Measurements from ENCODE around the gene RALA. TPM values are rescaled to one million over a fixed set of nuclear protein-coding genes. Genes with fewer than 3 reads are reported as not detected.

The RALA gene
- total and polyA plus RNA-seq, 2 of the 13 experiments (the other 11 are each of a cell fraction or from before 2014, with no cell fraction given): 11.8 to 19.5 TPM

- no peak overlapping the region for H3K4me2 ChIP-seq (ENCODE audit: low read depth, low read length)
- intact Hi-C loops (cut with micrococcal nuclease; ENCODE audit: unreplicated experiment) (no loop called here), in situ Hi-C loops (cut with HindIII; ENCODE audit: extremely low pct_ligation_motif_present, low pct_unique_long_range_greater_than_20kb) (no loop called here)
- H2AFZ ChIP-seq (ENCODE audit: low read length): no peak overlapping the region
- ATAC-seq: no peak
- no peak for FAIRE-seq
- no peaks in the 10 kb centered on the region for H3K4me1 ChIP-seq (ENCODE audit: insufficient read depth, low read length)
- WGBS (ENCODE audit: low lambda C conversion rate): 97% methylated on average over 2 of the region's 2 CpGs
- no peaks in the 10 kb centered on the region; a peak in 2 of 5 replicates for H3K36me3 ChIP-seq (replicated peaks in 1 of 2; ENCODE audit: control insufficient read depth in 1 of 2, insufficient read depth in 2 of 2, low read length in 2 of 2)
- H3K9me3 ChIP-seq (ENCODE audit: low read length): no peaks in the 10 kb centered on the region
- H3K27ac ChIP-seq (ENCODE audit: extremely low read length, insufficient read depth, low read length): no peak overlapping the region
- peaks cover 14% of the 10 kb centered on the region for H3K79me2 ChIP-seq (ENCODE audit: insufficient read depth, low read length)
- H3K27me3 ChIP-seq (ENCODE audit: control insufficient read depth in 1 of 2, insufficient read depth in 2 of 2, low read length in 2 of 2): no peaks in the 10 kb centered on the region
- peak; percentile 55 for TF ChIP-seq ZNF460 (CRISPR knock-in tag; IDR thresholded peaks at IDR 0.05; ENCODE audit: borderline replicate concordance)
- no peak for TF ChIP-seq HIC2 (CRISPR knock-in tag; IDR thresholded peaks at IDR 0.05; ENCODE audit: low read depth)
- peak; percentile 69 for TF ChIP-seq CEBPG (CRISPR knock-in tag; IDR thresholded peaks at IDR 0.05)
- peak; percentile 73 for TF ChIP-seq ZNF770 (CRISPR knock-in tag; IDR thresholded peaks at IDR 0.05)
- TF ChIP-seq TEAD3 (CRISPR knock-in tag; optimal IDR thresholded peaks at IDR 0.05; ENCODE audit: borderline replicate concordance): peak; percentile 10
- peak; percentile 57; the same call in 1 of the 2 replicates for TF ChIP-seq ZNF121 (CRISPR knock-in tag; IDR thresholded peaks at IDR 0.05)
- TF ChIP-seq DZIP1 (CRISPR knock-in tag; IDR thresholded peaks at IDR 0.05): no peak
- TF ChIP-seq ZNF382 (CRISPR knock-in tag; IDR thresholded peaks at IDR 0.05; ENCODE audit: borderline replicate concordance): no peak
- no peak for TF ChIP-seq ZNF615 (CRISPR knock-in tag; IDR thresholded peaks at IDR 0.05; ENCODE audit: borderline replicate concordance)
- peak; percentile 69; the same call in 1 of the 2 replicates for TF ChIP-seq CEBPB (IDR thresholded peaks at IDR 0.05; ENCODE audit: borderline replicate concordance, low read depth, low read length)
- TF ChIP-seq HNF4A (CRISPR knock-in tag; IDR thresholded peaks at IDR 0.05): peak; percentile 45
- no peak overlapping the region for H3K9ac ChIP-seq (ENCODE audit: insufficient read depth, low read depth, low read length)
- BruUV-seq (replicated peaks): no TSS peak
- ChIA-PET POLR2A (no interaction called here), CTCF (ENCODE audit: low intra/inter-chr PET ratio, low total read pairs) (no interaction called here)
- no peaks in the 10 kb centered on the region for H4K20me1 ChIP-seq (ENCODE audit: insufficient read depth, low read length)
- no peak overlapping the region for H3K4me3 ChIP-seq (replicated peaks in 1 of 3; ENCODE audit: insufficient read depth in 1 of 3, low read depth in 2 of 3, low read length in 3 of 3)
- no peak for DNase-seq (ENCODE audit: low spot score)
Measured at GRCh38 chr7:39670052-39670451, 46.7 kb downstream of the RALA start.
